ENCODE results near the gene HS3ST4. TPM values are rescaled to one million over a fixed set of nuclear protein-coding genes. Genes with fewer than 3 reads are reported as not detected.

Gene HS3ST4
- total RNA-seq, 2 experiments from 2014 or later: not detected

DNA sequence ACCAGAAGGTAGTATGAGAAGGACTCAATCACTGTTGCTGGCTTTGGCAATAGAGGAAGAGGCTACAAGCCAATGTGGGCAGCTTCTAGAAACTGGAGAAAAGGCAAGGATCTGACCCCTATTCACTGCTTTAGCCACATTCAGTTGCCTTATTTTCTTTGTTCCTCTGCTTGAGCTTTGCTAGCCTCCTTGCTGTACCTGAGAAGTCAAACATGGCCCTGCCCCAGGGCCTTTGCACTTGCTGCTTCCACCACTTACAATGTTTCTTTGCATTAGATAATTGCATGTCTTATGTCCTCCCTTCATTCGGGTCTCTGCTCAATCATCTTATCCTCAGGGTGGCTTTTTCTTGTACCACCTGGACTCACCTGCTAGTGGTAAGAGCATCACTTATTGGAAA, 15.8 kb downstream of the HS3ST4 start:
- no peak for DNase-seq
- Mint-ChIP-seq H3K27ac (no peak overlapping the region), H3K9me3 (ENCODE audit: insufficient read depth) (no peaks in the 10 kb centered on the region), H3K27me3 (ENCODE audit: low read depth) (peaks cover 5% of the 10 kb centered on the region), H3K36me3 (ENCODE audit: low read depth) (no peaks in the 10 kb centered on the region), H3K4me3 (no peak overlapping the region), H3K4me1 (ENCODE audit: low read depth) (no peaks in the 10 kb centered on the region)
- no peak for ATAC-seq
- ChIA-PET CTCF (interaction anchor here (0.8 kb wide), 1 partner anchor 60 kb away, joined by 3 read pairs; no protein-coding TSS in a partner anchor), POLR2A (interaction anchor here (1.0 kb wide), 1 partner anchor 356 kb away, joined by 3 read pairs; no protein-coding TSS in a partner anchor)

DNA sequence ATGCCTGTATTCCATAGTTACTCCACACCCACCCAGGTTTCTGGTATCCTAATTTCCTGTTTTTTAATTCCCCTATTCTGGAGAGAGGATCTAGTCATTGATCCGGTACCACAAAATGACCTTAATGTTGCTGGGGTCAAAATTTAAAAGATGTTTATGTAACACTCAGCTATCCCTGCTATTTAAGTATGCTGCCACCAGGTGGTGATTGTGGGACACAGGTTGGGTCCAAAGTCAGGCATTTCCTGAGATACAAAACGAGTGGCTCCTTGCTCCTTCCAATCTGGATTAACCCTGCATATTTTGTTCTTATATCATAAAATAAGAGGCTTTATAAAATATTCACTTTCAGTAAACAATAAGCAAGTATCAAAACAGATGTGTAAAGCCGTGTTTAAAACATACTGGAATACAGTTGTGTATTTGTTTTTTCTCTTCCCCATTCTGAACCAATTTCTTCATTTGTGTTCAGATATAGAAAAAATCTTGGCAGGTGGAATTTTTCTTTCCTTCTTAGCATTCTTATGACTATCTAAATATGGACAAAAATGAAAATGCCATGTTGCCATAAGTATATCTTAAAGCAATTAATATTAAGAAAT, 16.3 kb downstream of the HS3ST4 start:
- Mint-ChIP-seq H3K36me3 (ENCODE audit: low read depth) (no peaks in the 10 kb centered on the region), H3K9me3 (ENCODE audit: insufficient read depth) (no peaks in the 10 kb centered on the region), H3K27ac (no peak overlapping the region), H3K27me3 (ENCODE audit: low read depth) (peaks cover 5% of the 10 kb centered on the region), H3K4me3 (no peak overlapping the region), H3K4me1 (ENCODE audit: low read depth) (no peaks in the 10 kb centered on the region)
- CTCF ChIA-PET: no interaction called here
- POLR2A ChIA-PET: interaction anchor here (1.0 kb wide), 1 partner anchor 356 kb away, joined by 3 read pairs; no protein-coding TSS in a partner anchor
- ATAC-seq (no peak), DNase-seq (peak; percentile 37)

DNA sequence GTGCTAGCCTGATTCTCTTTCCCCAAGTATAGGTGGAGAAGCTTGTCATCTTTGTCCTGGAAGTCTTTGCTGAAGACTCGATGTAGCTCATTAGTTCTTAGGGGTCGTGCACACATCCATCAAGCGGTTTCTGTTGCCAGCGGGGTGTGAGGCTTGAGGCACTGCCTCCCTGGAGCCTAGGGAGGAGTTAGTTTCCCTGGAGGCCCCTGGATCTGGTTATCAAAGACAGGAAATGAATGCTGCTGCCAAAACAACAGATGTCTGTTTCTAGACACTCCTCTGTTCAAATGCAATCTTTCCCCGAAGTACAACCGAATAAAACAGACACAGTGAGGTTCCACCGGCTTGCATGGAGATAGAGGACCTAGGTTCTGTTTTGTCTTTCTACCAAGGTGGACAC, 17.5 kb downstream of the HS3ST4 start:
- ChIA-PET POLR2A (no interaction called here), CTCF (interaction anchor here (1.0 kb wide), 1 partner anchor 282 kb away, joined by 3 read pairs; no protein-coding TSS in a partner anchor)
- H3K9me3 Mint-ChIP-seq (ENCODE audit: insufficient read depth): no peaks in the 10 kb centered on the region
- ATAC-seq: no peak
- H3K4me1 Mint-ChIP-seq (ENCODE audit: low read depth): no peaks in the 10 kb centered on the region
- no peak overlapping the region for H3K27ac Mint-ChIP-seq
- H3K36me3 Mint-ChIP-seq (ENCODE audit: low read depth): no peaks in the 10 kb centered on the region
- no peak for DNase-seq
- peaks cover 5% of the 10 kb centered on the region for H3K27me3 Mint-ChIP-seq (ENCODE audit: low read depth)
- H3K4me3 Mint-ChIP-seq: no peak overlapping the region

DNA sequence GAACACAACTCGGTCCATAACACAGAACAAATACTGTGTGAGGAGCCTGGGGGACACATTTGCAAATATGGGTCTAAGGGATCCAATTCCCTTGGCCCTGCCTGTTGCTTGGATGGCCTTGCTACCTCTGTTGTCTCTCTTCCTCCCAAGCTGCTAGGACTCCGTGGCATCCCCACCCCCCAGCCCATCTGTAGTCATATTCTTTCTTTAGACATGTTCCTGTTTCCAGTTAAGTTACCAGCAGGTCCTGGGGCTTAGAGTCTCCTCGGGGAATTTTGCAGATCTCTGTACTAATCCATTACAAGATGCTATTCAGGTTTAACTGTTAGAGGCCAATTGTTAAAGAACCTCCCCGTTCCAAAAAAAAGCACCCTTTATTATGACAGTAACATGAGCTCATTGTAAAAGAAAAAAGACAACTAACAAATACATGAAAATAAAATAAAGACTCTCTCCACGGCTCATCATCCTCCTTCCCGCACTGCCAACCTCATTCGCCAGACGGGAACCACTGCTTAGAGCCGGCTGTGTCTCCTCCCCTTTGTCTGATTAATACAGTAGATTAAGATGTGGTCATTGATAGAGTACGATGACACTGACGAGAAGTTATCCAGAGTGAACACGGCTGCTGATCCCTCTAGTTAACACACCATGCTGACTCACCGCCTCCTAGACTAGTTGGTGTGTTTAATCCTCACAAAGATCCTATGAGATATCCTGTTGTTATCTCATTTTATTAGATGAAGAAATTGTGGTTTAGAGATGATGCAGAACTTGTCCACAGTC, 22.2 kb downstream of the HS3ST4 start:
- Mint-ChIP-seq H3K27me3 (ENCODE audit: low read depth) (peaks cover 2% of the 10 kb centered on the region), H3K36me3 (ENCODE audit: low read depth) (no peaks in the 10 kb centered on the region), H3K27ac (no peak overlapping the region), H3K4me1 (ENCODE audit: low read depth) (no peaks in the 10 kb centered on the region), H3K9me3 (ENCODE audit: insufficient read depth) (no peaks in the 10 kb centered on the region), H3K4me3 (no peak overlapping the region)
- POLR2A ChIA-PET: no interaction called here
- DNase-seq (no peak), ATAC-seq (no peak)
- CTCF ChIA-PET: no interaction called here

DNA sequence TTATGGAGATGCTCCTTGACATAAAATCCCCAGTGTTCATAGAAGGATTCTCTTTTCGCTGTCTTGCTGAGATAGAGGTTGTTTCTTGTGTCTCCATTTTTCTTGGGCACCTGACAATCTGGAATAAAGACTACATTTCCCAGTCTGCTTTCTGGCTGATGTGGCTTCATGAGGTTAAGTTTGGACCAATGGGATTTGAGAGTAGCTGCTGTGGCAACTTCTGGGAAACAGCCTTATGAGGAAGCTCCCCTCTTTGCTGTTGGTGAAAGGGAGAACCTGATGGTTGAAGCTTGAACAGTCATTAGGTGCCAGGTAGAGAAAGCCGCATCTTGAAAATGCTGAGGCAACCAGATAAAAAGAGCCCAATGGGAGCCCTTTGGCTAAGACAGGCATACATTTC, 24.4 kb downstream of the HS3ST4 start:
- no peak overlapping the region for H3K27ac Mint-ChIP-seq
- no peaks in the 10 kb centered on the region for H3K36me3 Mint-ChIP-seq (ENCODE audit: low read depth)
- ChIA-PET POLR2A (no interaction called here), CTCF (no interaction called here)
- H3K27me3 Mint-ChIP-seq (ENCODE audit: low read depth): no peaks in the 10 kb centered on the region
- H3K4me1 Mint-ChIP-seq (ENCODE audit: low read depth): no peaks in the 10 kb centered on the region
- ATAC-seq (no peak), DNase-seq (no peak)
- no peaks in the 10 kb centered on the region for H3K9me3 Mint-ChIP-seq (ENCODE audit: insufficient read depth)
- no peak overlapping the region for H3K4me3 Mint-ChIP-seq

DNA sequence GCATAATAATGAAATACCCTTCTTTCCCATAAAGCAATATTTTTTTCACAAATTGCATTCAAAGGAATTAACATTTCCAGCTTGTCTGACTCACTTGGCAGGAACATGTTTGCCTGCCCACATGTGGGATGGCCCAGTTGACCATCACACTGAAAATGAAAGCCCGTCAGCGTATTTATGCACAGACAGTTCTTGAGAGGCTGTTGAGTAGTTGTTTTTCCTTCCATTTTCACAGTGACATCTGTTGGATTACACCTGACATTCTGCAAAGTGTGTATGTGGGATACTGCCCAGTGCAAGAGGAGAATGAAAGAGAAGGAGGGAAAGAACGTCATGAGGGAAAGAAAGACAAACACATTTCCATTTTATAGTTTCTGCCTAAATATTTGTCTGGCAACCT, 29.7 kb downstream of the HS3ST4 start:
- Mint-ChIP-seq H3K4me3 (no peak overlapping the region), H3K27me3 (ENCODE audit: low read depth) (no peaks in the 10 kb centered on the region), H3K27ac (no peak overlapping the region), H3K36me3 (ENCODE audit: low read depth) (no peaks in the 10 kb centered on the region), H3K4me1 (ENCODE audit: low read depth) (no peaks in the 10 kb centered on the region), H3K9me3 (ENCODE audit: insufficient read depth) (no peaks in the 10 kb centered on the region)
- CTCF ChIA-PET: no interaction called here
- POLR2A ChIA-PET: interaction anchor here (0.6 kb wide), 1 partner anchor 1522 kb away, joined by 3 read pairs; no protein-coding TSS in a partner anchor
- DNase-seq: no peak
- ATAC-seq: no peak

DNA sequence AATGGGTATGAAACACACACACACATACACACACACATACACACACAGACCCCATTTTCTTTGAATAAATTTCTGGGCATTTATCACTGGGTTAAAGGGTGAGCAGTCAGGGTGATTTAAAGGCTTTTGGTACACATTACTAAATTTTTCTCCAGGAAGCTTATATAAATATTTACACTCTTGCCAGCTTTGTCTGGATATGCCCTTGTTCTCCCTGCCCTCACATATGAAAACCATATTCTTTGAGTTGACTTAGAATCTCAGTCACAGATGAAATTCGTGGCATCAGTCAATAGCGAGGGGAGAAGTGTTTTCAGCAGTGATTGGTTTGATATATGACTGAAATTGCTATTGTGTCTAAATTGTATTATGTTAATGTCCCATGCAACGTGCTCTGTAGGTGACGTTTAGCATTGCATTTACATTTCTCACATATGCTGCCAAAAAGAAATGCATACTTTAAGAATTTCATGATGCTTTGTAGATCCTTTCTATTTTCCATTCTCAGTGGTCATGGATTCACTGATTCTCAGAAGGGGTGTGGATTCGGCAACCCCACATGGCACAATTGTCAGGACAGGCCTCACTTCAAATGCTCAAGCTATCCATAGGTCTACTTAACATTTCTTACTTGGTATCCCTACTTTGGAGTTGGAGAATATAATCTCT, 34.8 kb downstream of the HS3ST4 start:
- Mint-ChIP-seq H3K27ac (no peak overlapping the region), H3K27me3 (ENCODE audit: low read depth) (no peaks in the 10 kb centered on the region), H3K36me3 (ENCODE audit: low read depth) (no peaks in the 10 kb centered on the region), H3K9me3 (ENCODE audit: insufficient read depth) (no peaks in the 10 kb centered on the region), H3K4me1 (ENCODE audit: low read depth) (no peaks in the 10 kb centered on the region), H3K4me3 (no peak overlapping the region)
- ChIA-PET CTCF (no interaction called here), POLR2A (no interaction called here)
- DNase-seq: no peak
- no peak for ATAC-seq

DNA sequence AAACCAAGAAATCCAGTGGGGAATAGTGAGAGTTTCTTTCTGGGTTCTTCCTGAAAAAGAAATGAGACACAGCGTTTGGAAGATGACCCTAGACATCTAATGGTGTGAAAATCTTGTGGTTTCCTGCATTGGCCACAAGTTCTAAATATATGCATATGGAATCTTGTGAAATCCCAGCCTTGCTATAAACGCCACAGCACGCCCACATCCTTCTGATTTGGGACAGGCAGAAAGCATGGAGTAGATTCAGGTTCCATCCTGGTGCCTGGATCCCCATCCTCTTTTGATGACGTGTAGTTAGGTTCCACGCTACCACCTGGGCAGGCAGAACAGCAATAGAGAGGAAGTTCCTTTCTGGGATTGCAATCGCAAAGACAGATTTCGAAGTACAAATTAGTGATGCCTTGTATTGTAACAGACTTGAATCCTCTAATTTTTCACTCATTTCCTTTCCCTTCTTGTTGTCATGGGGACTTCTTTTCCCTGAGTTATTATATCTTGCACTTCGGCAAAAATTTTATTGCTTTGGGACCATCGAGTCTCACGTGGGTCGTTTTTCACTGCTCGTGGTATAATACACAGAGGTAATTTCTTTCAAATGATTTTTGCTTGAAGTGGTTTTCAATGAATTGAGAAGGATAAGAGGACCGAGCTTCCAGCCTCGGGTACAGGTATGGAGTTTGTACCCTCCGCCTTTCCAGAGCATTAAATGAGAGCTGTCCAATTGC, 37.6 kb downstream of the HS3ST4 start:
- H3K9me3 Mint-ChIP-seq (ENCODE audit: insufficient read depth): no peaks in the 10 kb centered on the region
- no peak overlapping the region for H3K27ac Mint-ChIP-seq
- no peak overlapping the region for H3K4me3 Mint-ChIP-seq
- no peaks in the 10 kb centered on the region for H3K4me1 Mint-ChIP-seq (ENCODE audit: low read depth)
- DNase-seq (no peak), ATAC-seq (no peak)
- H3K36me3 Mint-ChIP-seq (ENCODE audit: low read depth): no peaks in the 10 kb centered on the region
- H3K27me3 Mint-ChIP-seq (ENCODE audit: low read depth): no peaks in the 10 kb centered on the region
- CTCF ChIA-PET: no interaction called here
- POLR2A ChIA-PET: no interaction called here

DNA sequence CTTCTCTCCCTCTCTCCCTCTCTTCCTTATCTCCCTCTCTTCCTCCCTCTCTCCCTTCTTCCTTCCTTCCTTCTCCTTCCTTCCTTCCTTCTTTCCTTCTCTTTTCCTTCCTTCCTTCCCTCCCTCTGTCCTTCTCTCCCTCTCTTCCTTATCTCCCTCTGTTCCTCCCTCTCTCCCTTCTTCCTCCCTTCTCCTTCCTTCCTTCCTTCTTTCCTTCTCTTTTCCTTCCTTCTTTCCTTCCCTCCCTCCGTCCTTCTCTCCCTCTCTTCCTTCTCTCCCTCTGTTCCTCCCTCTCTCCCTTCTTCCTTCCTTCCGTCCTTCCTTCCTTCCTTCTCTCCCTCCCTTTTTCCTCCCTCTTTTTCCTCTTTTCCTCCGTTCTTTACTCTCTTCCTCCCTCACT, 38.6 kb downstream of the HS3ST4 start:
- Mint-ChIP-seq H3K4me3 (no peak overlapping the region), H3K9me3 (ENCODE audit: insufficient read depth) (no peaks in the 10 kb centered on the region), H3K4me1 (ENCODE audit: low read depth) (no peaks in the 10 kb centered on the region), H3K27me3 (ENCODE audit: low read depth) (no peaks in the 10 kb centered on the region), H3K27ac (no peak overlapping the region), H3K36me3 (ENCODE audit: low read depth) (no peaks in the 10 kb centered on the region)
- DNase-seq (no peak), ATAC-seq (no peak)
- ChIA-PET CTCF (no interaction called here), POLR2A (no interaction called here)

DNA sequence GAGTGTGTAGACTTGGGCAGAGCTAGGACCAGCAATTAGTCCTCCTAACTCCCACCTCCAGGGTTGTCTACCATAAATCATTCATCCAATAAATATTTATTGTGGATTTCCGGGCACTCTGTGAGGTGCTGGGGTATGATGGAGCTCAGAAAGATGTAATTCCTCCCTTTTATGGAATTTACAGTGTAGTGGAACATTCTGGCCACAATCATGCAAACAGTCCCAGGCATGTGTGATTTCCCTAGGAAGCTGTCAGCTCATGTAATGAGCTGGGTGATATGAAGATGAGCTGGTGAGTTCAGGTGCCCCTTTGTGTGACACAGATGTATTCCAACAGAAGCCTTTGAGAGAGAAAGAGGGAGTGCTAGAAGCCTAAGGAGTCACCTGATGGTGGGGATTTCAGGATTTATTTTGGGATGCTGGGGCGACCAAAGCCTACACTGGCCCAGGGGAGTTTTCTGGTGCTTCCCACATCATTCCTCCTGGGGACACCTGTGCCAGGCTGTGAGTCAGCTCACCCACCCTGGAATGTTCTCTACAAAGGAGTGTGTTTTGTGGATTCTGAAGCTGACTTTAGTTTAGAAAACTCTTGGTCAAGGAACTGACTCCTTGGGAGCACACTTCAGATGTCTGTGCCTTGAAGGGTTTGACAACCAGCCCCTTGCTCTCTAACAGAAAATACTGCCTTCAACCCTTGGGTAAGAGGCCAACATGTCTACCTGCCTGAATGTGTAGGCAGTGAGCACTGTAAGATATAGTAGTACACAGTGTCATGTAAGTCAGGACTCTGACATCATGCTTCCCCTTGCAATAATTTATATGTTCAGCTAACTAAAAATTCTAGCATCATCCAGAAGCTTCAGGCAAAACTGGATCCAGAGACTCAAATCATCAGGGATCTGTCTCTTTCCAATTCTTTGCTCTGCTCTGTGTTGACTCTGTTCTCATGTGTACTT, 42.9 kb downstream of the HS3ST4 start:
- Mint-ChIP-seq H3K27me3 (ENCODE audit: low read depth) (no peaks in the 10 kb centered on the region), H3K27ac (no peak overlapping the region), H3K9me3 (ENCODE audit: insufficient read depth) (no peaks in the 10 kb centered on the region), H3K36me3 (ENCODE audit: low read depth) (no peaks in the 10 kb centered on the region), H3K4me3 (no peak overlapping the region), H3K4me1 (ENCODE audit: low read depth) (no peaks in the 10 kb centered on the region)
- no peak for DNase-seq
- ChIA-PET POLR2A (no interaction called here), CTCF (no interaction called here)
- ATAC-seq: no peak

DNA sequence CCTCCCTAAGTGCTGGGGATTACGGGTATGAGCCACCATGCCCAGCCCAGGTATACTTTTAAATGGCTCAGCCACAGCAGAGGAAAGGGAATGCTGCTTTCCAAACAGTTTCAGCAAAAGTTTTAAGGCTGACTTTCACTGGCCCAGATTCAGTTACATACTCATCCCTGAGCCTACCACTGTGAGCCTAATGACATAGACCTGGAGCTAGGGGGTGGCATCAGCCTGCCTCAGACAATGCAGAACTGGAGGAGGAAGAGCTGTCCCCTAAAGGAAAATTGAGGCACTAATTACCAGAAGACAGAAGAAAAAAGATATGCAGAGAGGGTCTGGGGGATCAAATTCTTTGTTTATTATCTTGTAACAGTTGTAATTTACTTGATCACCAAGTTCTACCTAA, 43.9 kb downstream of the HS3ST4 start:
- Mint-ChIP-seq H3K36me3 (ENCODE audit: low read depth) (no peaks in the 10 kb centered on the region), H3K4me1 (ENCODE audit: low read depth) (no peaks in the 10 kb centered on the region), H3K27me3 (ENCODE audit: low read depth) (no peaks in the 10 kb centered on the region), H3K4me3 (no peak overlapping the region), H3K9me3 (ENCODE audit: insufficient read depth) (no peaks in the 10 kb centered on the region), H3K27ac (no peak overlapping the region)
- POLR2A ChIA-PET: no interaction called here
- no peak for ATAC-seq
- CTCF ChIA-PET: no interaction called here
- no peak for DNase-seq

Measured in activated CD8-positive, alpha-beta T cell treated with anti-CD3 and anti-CD28 coated beads, Interleukin-2, amount 10 ng/mL, durations not matched to agents 7 days and 5 days (primary cell).